ENCODE data around the gene SEC22A.

Gene SEC22A

DNA sequence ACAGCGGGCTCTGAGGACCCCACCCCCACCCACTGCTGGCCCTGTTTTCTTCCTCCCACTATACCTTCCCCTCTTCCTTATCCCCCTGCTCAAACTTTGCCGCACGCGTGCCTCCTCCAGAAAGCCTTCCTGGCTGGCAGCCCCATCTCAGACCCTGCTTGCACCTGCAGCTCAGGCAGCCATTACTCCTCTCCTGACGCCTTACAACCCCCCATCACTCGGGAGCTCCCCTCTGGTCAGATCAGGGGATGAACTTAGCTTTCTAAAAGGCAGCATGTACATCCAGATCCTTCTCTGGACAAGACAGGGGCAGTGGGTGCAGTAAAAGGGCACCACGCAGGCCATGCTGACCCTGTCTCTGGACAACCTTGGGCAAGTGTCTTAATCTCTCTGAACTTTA lies 94.5 kb downstream of the SEC22A start:
- H3K4me1 ChIP-seq (ENCODE audit: control insufficient read depth, low read depth, low read length), result no peaks in the 10 kb centered on the region
- H4K5ac ChIP-seq (ENCODE audit: low read length), result no peak overlapping the region
- no peak overlapping the region for H3K18ac ChIP-seq (ENCODE audit: low read length)
- H4K8ac ChIP-seq (ENCODE audit: low read depth, low read length), result no peak overlapping the region
- no peak overlapping the region for H3K27ac ChIP-seq (ENCODE audit: low read depth, low read length)
- no peak overlapping the region for H3K56ac ChIP-seq (ENCODE audit: low read length)
- no peak overlapping the region for H3K4ac ChIP-seq (ENCODE audit: low read depth, low read length)
- H2AK5ac ChIP-seq (ENCODE audit: low read length), result no peak overlapping the region
- H3K9ac ChIP-seq (ENCODE audit: low read length), result no peak overlapping the region
- H3K27me3 ChIP-seq (ENCODE audit: insufficient read depth, low read length, poor library complexity), result no peaks in the 10 kb centered on the region
- no peaks in the 10 kb centered on the region for H3K79me1 ChIP-seq (ENCODE audit: low read length)
- no peak overlapping the region for H2BK15ac ChIP-seq (replicated peaks; ENCODE audit: low read depth)
- H3K36me3 ChIP-seq (ENCODE audit: control insufficient read depth, insufficient read depth, low read length), result no peaks in the 10 kb centered on the region
- no peaks in the 10 kb centered on the region for H3K79me2 ChIP-seq (ENCODE audit: control insufficient read depth, insufficient read depth, low read length)
- no peak overlapping the region for H3K23ac ChIP-seq (ENCODE audit: low read length)
- WGBS (ENCODE audit: extremely low coverage, insufficient coverage, low lambda C conversion rate), result no CpG with 5 or more reads among the region's 7 CpGs
- no peak for DNase-seq
- no peak overlapping the region for H2BK5ac ChIP-seq (ENCODE audit: low read length)
- H2BK120ac ChIP-seq (ENCODE audit: low read depth, low read length), result no peak overlapping the region
- H3K4me2 ChIP-seq (ENCODE audit: low read length), result no peak overlapping the region
- no peak overlapping the region for H3K4me3 ChIP-seq (ENCODE audit: low read length)

DNA sequence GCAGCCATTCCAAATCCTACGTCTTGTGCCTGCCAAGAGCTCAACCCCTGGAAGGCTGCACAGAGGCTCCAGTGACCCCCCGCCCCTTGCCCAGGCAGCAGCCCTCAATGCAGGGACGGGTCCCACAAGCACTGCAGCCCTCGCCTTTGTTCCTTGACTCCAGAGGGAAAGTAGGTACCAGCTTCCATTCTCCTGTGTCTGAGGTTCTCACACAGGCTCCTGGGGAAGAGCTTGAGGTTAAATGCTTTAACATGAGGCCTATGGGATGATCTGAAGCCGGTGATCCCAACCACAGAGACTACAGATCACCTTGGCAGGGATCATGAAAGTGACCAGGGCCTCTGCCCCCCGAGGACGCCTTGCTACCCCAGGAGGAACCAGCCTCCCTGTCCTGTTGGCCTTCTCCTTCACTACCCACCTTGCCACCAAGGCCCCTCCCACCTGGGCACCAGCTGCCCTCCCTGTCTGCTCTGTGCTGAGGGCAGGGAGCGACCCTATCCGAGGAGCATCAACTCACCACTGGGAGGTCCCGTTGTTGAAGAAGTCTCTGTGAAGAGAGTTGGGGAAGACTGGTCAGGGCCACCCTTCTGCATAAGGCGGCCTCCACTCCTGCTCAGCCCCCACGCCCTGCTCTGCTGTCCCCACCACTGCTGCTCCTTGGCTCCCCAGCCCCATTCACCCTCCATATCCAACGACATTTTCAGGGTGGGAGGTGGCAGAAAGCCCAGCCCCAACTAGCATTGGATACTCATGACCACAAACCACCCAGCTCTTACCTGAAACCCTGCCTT lies 95.3 kb downstream of the SEC22A start:
- no CpG with 5 or more reads among the region's 13 CpGs for WGBS (ENCODE audit: extremely low coverage, insufficient coverage, low lambda C conversion rate)
- no peak overlapping the region for H3K27ac ChIP-seq (ENCODE audit: low read depth, low read length)

DNA sequence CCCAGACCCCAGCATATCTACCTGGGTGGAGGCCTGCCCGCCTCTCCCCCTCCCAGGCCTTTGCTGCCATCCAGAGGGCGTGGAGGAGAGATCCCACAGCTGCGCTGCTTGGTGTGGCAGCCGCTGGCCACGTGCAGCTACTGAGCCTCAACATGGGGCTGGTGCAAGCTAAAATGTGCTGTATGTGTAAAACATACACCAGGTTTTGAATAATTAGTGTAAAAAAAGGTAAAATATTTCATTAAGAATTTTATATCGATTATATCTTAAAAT lies 95.8 kb downstream of the SEC22A start:
- no peak overlapping the region for H2BK15ac ChIP-seq (replicated peaks; ENCODE audit: low read depth)
- no peaks in the 10 kb centered on the region for H3K4me1 ChIP-seq (ENCODE audit: control insufficient read depth, low read depth, low read length)
- H4K5ac ChIP-seq (ENCODE audit: low read length), result no peak overlapping the region
- H3K4me3 ChIP-seq (ENCODE audit: low read length), result no peak overlapping the region
- H3K27me3 ChIP-seq (ENCODE audit: insufficient read depth, low read length, poor library complexity), result no peaks in the 10 kb centered on the region
- H3K79me1 ChIP-seq (ENCODE audit: low read length), result no peaks in the 10 kb centered on the region
- no peaks in the 10 kb centered on the region for H3K79me2 ChIP-seq (ENCODE audit: control insufficient read depth, insufficient read depth, low read length)
- H2AK5ac ChIP-seq (ENCODE audit: low read length), result no peak overlapping the region
- WGBS (ENCODE audit: extremely low coverage, insufficient coverage, low lambda C conversion rate), result 100% methylated on average over 1 of the region's 6 CpGs
- H3K18ac ChIP-seq (ENCODE audit: low read length), result no peak overlapping the region
- no peak overlapping the region for H2BK120ac ChIP-seq (ENCODE audit: low read depth, low read length)
- H3K36me3 ChIP-seq (ENCODE audit: control insufficient read depth, insufficient read depth, low read length), result no peaks in the 10 kb centered on the region
- no peak overlapping the region for H3K56ac ChIP-seq (ENCODE audit: low read length)
- no peak overlapping the region for H4K8ac ChIP-seq (ENCODE audit: low read depth, low read length)
- no peak overlapping the region for H2BK5ac ChIP-seq (ENCODE audit: low read length)
- H3K4ac ChIP-seq (ENCODE audit: low read depth, low read length), result no peak overlapping the region
- H3K27ac ChIP-seq (ENCODE audit: low read depth, low read length), result no peak overlapping the region
- H3K23ac ChIP-seq (ENCODE audit: low read length), result no peak overlapping the region
- no peak overlapping the region for H3K9ac ChIP-seq (ENCODE audit: low read length)
- H3K4me2 ChIP-seq (ENCODE audit: low read length), result no peak overlapping the region
- peak; percentile 48 for DNase-seq

More for the DNA sequence above, 95.3 kb downstream of the SEC22A start:
- Histone ChIP-seq H3K9ac (ENCODE audit: low read length) (no peak overlapping the region), H3K23ac (ENCODE audit: low read length) (no peak overlapping the region), H2BK5ac (ENCODE audit: low read length) (no peak overlapping the region), H3K56ac (ENCODE audit: low read length) (no peak overlapping the region), H3K79me2 (ENCODE audit: control insufficient read depth, insufficient read depth, low read length) (no peaks in the 10 kb centered on the region), H2AK5ac (ENCODE audit: low read length) (no peak overlapping the region), H3K4ac (ENCODE audit: low read depth, low read length) (no peak overlapping the region), H4K8ac (ENCODE audit: low read depth, low read length) (no peak overlapping the region), H3K18ac (ENCODE audit: low read length) (no peak overlapping the region), H3K27me3 (ENCODE audit: insufficient read depth, low read length, poor library complexity) (no peaks in the 10 kb centered on the region), H4K5ac (ENCODE audit: low read length) (no peak overlapping the region), H3K79me1 (ENCODE audit: low read length) (no peaks in the 10 kb centered on the region), H2BK15ac (replicated peaks; ENCODE audit: low read depth) (no peak overlapping the region), H3K36me3 (ENCODE audit: control insufficient read depth, insufficient read depth, low read length) (no peaks in the 10 kb centered on the region), H3K4me3 (ENCODE audit: low read length) (no peak overlapping the region), H2BK120ac (ENCODE audit: low read depth, low read length) (no peak overlapping the region), H3K4me1 (ENCODE audit: control insufficient read depth, low read depth, low read length) (no peaks in the 10 kb centered on the region), H3K4me2 (ENCODE audit: low read length) (no peak overlapping the region)
- DNase-seq, result no peak

DNA sequence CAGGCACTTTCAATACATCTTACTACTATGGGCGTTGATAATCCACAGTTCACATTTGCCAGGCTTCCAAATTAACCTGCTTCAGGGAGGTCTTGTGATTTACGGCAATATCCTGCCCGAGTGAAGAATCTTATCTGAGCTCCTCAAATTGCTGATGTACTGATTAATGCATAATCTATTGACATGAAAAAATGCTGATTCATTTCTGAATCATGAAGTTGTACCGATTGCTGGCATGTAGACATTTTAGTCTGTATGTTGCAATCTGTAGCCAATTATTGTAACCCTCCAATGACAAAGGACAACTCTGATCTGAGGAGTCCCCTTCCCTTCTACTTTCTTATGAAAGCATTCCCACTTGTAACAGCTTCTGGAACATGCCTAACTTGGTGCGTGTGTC lies 97.2 kb downstream of the SEC22A start:
- no peak overlapping the region for H4K8ac ChIP-seq (ENCODE audit: low read depth, low read length)
- no peak for DNase-seq
- no peak overlapping the region for H3K4me2 ChIP-seq (ENCODE audit: low read length)
- H3K79me1 ChIP-seq (ENCODE audit: low read length), result no peaks in the 10 kb centered on the region
- H3K4ac ChIP-seq (ENCODE audit: low read depth, low read length), result no peak overlapping the region
- H3K4me3 ChIP-seq (ENCODE audit: low read length), result no peak overlapping the region
- H3K36me3 ChIP-seq (ENCODE audit: control insufficient read depth, insufficient read depth, low read length), result no peaks in the 10 kb centered on the region
- WGBS (ENCODE audit: extremely low coverage, insufficient coverage, low lambda C conversion rate), result no CpG with 5 or more reads among the region's 5 CpGs
- H3K27ac ChIP-seq (ENCODE audit: low read depth, low read length), result no peak overlapping the region
- H3K27me3 ChIP-seq (ENCODE audit: insufficient read depth, low read length, poor library complexity), result no peaks in the 10 kb centered on the region
- no peak overlapping the region for H2BK5ac ChIP-seq (ENCODE audit: low read length)
- no peak overlapping the region for H2BK120ac ChIP-seq (ENCODE audit: low read depth, low read length)
- no peak overlapping the region for H3K9ac ChIP-seq (ENCODE audit: low read length)
- H4K5ac ChIP-seq (ENCODE audit: low read length), result no peak overlapping the region
- H2BK15ac ChIP-seq (replicated peaks; ENCODE audit: low read depth), result no peak overlapping the region
- H3K56ac ChIP-seq (ENCODE audit: low read length), result no peak overlapping the region
- H2AK5ac ChIP-seq (ENCODE audit: low read length), result no peak overlapping the region
- no peak overlapping the region for H3K18ac ChIP-seq (ENCODE audit: low read length)
- H3K4me1 ChIP-seq (ENCODE audit: control insufficient read depth, low read depth, low read length), result no peaks in the 10 kb centered on the region
- no peaks in the 10 kb centered on the region for H3K79me2 ChIP-seq (ENCODE audit: control insufficient read depth, insufficient read depth, low read length)
- no peak overlapping the region for H3K23ac ChIP-seq (ENCODE audit: low read length)

DNA sequence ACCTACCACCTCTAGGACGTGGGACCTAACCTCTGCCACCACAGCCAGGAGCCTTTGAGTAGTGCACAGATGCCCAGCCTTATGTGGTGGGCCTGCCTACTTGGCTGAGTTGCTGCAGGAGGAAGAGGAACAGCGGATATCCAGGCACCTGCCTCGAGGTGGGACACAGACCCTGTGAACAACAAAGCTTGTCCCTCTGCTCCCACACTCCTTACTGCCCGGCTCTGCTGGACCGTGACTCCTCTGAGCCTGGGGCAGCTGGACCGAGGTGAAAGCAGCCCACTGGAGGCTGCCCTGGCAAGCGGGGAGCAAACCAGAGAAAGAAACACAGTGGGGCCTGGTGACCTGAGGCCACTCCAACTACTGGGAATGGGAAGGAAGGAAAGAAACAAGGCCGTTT lies 97.8 kb downstream of the SEC22A start:
- Histone ChIP-seq H4K8ac (ENCODE audit: low read depth, low read length) (no peak overlapping the region), H3K36me3 (ENCODE audit: control insufficient read depth, insufficient read depth, low read length) (no peaks in the 10 kb centered on the region), H2AK5ac (ENCODE audit: low read length) (no peak overlapping the region), H4K5ac (ENCODE audit: low read length) (no peak overlapping the region), H3K27ac (ENCODE audit: low read depth, low read length) (no peak overlapping the region), H2BK15ac (replicated peaks; ENCODE audit: low read depth) (no peak overlapping the region), H3K9ac (ENCODE audit: low read length) (no peak overlapping the region), H3K4me3 (ENCODE audit: low read length) (no peak overlapping the region), H3K4me1 (ENCODE audit: control insufficient read depth, low read depth, low read length) (no peaks in the 10 kb centered on the region), H3K4ac (ENCODE audit: low read depth, low read length) (no peak overlapping the region), H3K79me2 (ENCODE audit: control insufficient read depth, insufficient read depth, low read length) (no peaks in the 10 kb centered on the region), H2BK5ac (ENCODE audit: low read length) (no peak overlapping the region), H3K79me1 (ENCODE audit: low read length) (no peaks in the 10 kb centered on the region), H3K18ac (ENCODE audit: low read length) (no peak overlapping the region), H3K56ac (ENCODE audit: low read length) (no peak overlapping the region), H3K4me2 (ENCODE audit: low read length) (no peak overlapping the region), H3K27me3 (ENCODE audit: insufficient read depth, low read length, poor library complexity) (no peaks in the 10 kb centered on the region), H3K23ac (ENCODE audit: low read length) (no peak overlapping the region), H2BK120ac (ENCODE audit: low read depth, low read length) (no peak overlapping the region)
- no peak for DNase-seq
- no CpG with 5 or more reads among the region's 8 CpGs for WGBS (ENCODE audit: extremely low coverage, insufficient coverage, low lambda C conversion rate)

DNA sequence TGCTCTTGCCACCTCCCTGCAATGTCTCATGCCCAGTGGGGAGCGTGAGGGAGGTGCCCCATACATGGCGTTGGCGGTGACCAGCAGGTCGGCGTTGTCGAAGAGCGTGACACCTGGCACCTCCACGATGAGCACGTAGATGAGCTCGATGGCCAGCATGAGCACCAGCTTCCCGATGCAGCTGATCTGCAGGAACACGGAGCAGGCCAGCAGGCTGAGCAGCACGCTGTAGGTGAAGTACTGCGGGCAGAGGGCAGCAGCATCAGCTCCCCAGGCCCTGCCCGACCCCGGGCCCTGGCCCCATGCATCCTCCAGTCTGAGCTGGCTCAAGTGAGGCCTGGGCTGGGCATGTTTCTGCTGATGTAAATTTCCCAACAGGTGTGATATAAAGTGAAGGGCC lies 98.3 kb downstream of the SEC22A start:
- Histone ChIP-seq H3K4me3 (ENCODE audit: low read length) (no peak overlapping the region), H4K5ac (ENCODE audit: low read length) (no peak overlapping the region), H2AK5ac (ENCODE audit: low read length) (no peak overlapping the region), H3K18ac (ENCODE audit: low read length) (no peak overlapping the region), H3K4me1 (ENCODE audit: control insufficient read depth, low read depth, low read length) (no peaks in the 10 kb centered on the region), H3K79me2 (ENCODE audit: control insufficient read depth, insufficient read depth, low read length) (no peaks in the 10 kb centered on the region), H3K23ac (ENCODE audit: low read length) (no peak overlapping the region), H3K4ac (ENCODE audit: low read depth, low read length) (no peak overlapping the region), H2BK5ac (ENCODE audit: low read length) (no peak overlapping the region), H3K27me3 (ENCODE audit: insufficient read depth, low read length, poor library complexity) (no peaks in the 10 kb centered on the region), H3K56ac (ENCODE audit: low read length) (no peak overlapping the region), H3K79me1 (ENCODE audit: low read length) (no peaks in the 10 kb centered on the region), H2BK120ac (ENCODE audit: low read depth, low read length) (no peak overlapping the region), H4K8ac (ENCODE audit: low read depth, low read length) (no peak overlapping the region), H3K4me2 (ENCODE audit: low read length) (no peak overlapping the region), H3K36me3 (ENCODE audit: control insufficient read depth, insufficient read depth, low read length) (no peaks in the 10 kb centered on the region), H3K27ac (ENCODE audit: low read depth, low read length) (no peak overlapping the region), H2BK15ac (replicated peaks; ENCODE audit: low read depth) (no peak overlapping the region), H3K9ac (ENCODE audit: low read length) (no peak overlapping the region)
- WGBS (ENCODE audit: extremely low coverage, insufficient coverage, low lambda C conversion rate), result no CpG with 5 or more reads among the region's 16 CpGs
- DNase-seq, result no peak

All from mesendoderm (in vitro differentiated cells).